Measurements from ENCODE around the gene CNN2. TPM values are rescaled to one million over a fixed set of nuclear protein-coding genes. Genes with fewer than 3 reads are reported as not detected.
A peak's percentile ranks its signal among the peaks of the same experiment; 100 is the strongest.

The CNN2 gene
- total RNA-seq, 1 experiment from 2014 or later: 524 TPM

GRCh38 chr19:1060689-1061088, 34.3 kb downstream of the CNN2 start:
- Histone ChIP-seq H3K27me3 (ENCODE audit: insufficient read depth, low read length) (no peaks in the 10 kb centered on the region; the same call in 1 of the 2 replicates), H2BK12ac (ENCODE audit: insufficient read length, low read depth, low read length) (no peak overlapping the region), H3K27ac (ENCODE audit: insufficient read length, low read depth, low read length) (no peak overlapping the region), H3K56ac (ENCODE audit: insufficient read length, low read depth, low read length) (no peak overlapping the region), H2AK5ac (ENCODE audit: insufficient read length, low read length) (no peak overlapping the region), H3K79me1 (ENCODE audit: insufficient read depth, low read depth, low read length, poor library complexity, severe bottlenecking) (no peaks in the 10 kb centered on the region), H4K91ac (ENCODE audit: insufficient read length, low read depth, low read length) (no peak overlapping the region), H3K14ac (ENCODE audit: insufficient read depth, low read length) (no peak overlapping the region), H3K18ac (ENCODE audit: insufficient read length, low read depth, low read length) (no peak overlapping the region), H2BK20ac (ENCODE audit: low read depth, low read length, poor library complexity, severe bottlenecking) (no peak overlapping the region), H3K9ac (ENCODE audit: extremely low read depth, insufficient read length, low read length) (no peak overlapping the region), H3K23ac (ENCODE audit: insufficient read length, low read depth, low read length) (no peak overlapping the region), H2BK120ac (ENCODE audit: low read depth, low read length, poor library complexity, severe bottlenecking) (no peak overlapping the region), H3K23me2 (ENCODE audit: insufficient read length, low read depth, low read length, poor library complexity, severe bottlenecking) (peaks cover 19% of the 10 kb centered on the region), H3T11ph (ENCODE audit: low read length) (no peak overlapping the region), H3K4ac (ENCODE audit: low read depth, low read length) (no peak overlapping the region), H2BK15ac (ENCODE audit: low read depth, low read length) (no peak overlapping the region), H2BK5ac (ENCODE audit: insufficient read length, low read length) (no peak overlapping the region), H4K8ac (replicated peaks; ENCODE audit: insufficient read length, low read depth, low read length) (no peak overlapping the region), H3K79me2 (ENCODE audit: insufficient read depth, low read length) (no peaks in the 10 kb centered on the region), H3K9me3 (ENCODE audit: control insufficient read depth, low read depth, low read length) (peaks cover 19% of the 10 kb centered on the region), H4K5ac (ENCODE audit: insufficient read length, low read depth, low read length) (no peak overlapping the region), H3K4me1 (ENCODE audit: insufficient read depth, low read length) (peaks cover 5% of the 10 kb centered on the region; the same call in 1 of the 2 replicates), H2AFZ (ENCODE audit: low read length) (no peak overlapping the region), H3K4me2 (ENCODE audit: insufficient read depth, insufficient read length, low read length) (no peak overlapping the region), H4K20me1 (ENCODE audit: control insufficient read depth, insufficient read depth, insufficient read length) (no peaks in the 10 kb centered on the region)
- no peak for TF ChIP-seq CTCF (conservative IDR thresholded peaks at IDR 0.05)
- Mint-ChIP-seq H3K9me3 (no peaks in the 10 kb centered on the region), H3K27me3 (ENCODE audit: low read depth) (peaks cover 5% of the 10 kb centered on the region), H3K36me3 (ENCODE audit: insufficient read depth in 1 of 3, low read depth in 3 of 3) (peaks cover 0 to 14% (median 14%) of the 10 kb centered on the region in 3 experiments; a peak in 3 of 7 replicates), H3K4me3 (no peak overlapping the region), H3K27ac (peak overlapping the region in 1 of 3 experiments; percentile 59; a peak in 1 of 7 replicates), H3K4me1 (peaks cover 6 to 26% of the 10 kb centered on the region in 2 experiments)
- DNase-seq: no peak
- no CpG with 5 or more reads among the region's 5 CpGs for WGBS (ENCODE audit: extremely low coverage, insufficient read length, low lambda C conversion rate)

All from H9 (cell line).